Measurements from ENCODE around the gene ZSWIM1.
A peak's percentile ranks its signal among the peaks of the same experiment; 100 is the strongest.
"Not testable (repeated sequence)": the region's sequence is repeated elsewhere in the genome, so short reads cannot be mapped to it uniquely, and the experiment has no call there.

Gene ZSWIM1

GRCh38 chr20:45927071-45927878 is 46.2 kb downstream of the ZSWIM1 start:
- no peak for DNase-seq (ENCODE audit: low read depth, low spot score)

GRCh38 chr20:45931680-45932079 is 50.7 kb downstream of the ZSWIM1 start:
- not testable (repeated sequence) for DNase-seq (ENCODE audit: low read depth, low spot score)

- DNase-seq (ENCODE audit: low read depth, low spot score): peak; percentile 92
Observed at GRCh38 chr20:45933266-45934045, 52.4 kb downstream of the ZSWIM1 start.

GRCh38 chr20:45934046-45934585 is 53.1 kb downstream of the ZSWIM1 start:
- DNase-seq (ENCODE audit: low read depth, low spot score): no peak

Data from ELF-1 (cell line).